Stimulated activated CD8-positive, alpha-beta memory T cell treated with anti-CD3 and anti-CD28 coated beads, Interleukin-2, amount 100 ng/mL, for 48 hours (primary cell): ENCODE results near the gene DET1.
"Not testable (repeated sequence)": the region's sequence is repeated elsewhere in the genome, so short reads cannot be mapped to it uniquely, and the experiment has no call there.

Experiments used
- DNase-seq, 2 donors: peaks; one replicate each; pipeline ENCODE4 v3.0.0-alpha.2; 2020; ENCODE audit warnings: low read depth in 2 of 2

Gene DET1

GRCh38 chr15:88540350-88540749, 6.1 kb downstream of the DET1 start:
- not testable (repeated sequence) for DNase-seq

DNA sequence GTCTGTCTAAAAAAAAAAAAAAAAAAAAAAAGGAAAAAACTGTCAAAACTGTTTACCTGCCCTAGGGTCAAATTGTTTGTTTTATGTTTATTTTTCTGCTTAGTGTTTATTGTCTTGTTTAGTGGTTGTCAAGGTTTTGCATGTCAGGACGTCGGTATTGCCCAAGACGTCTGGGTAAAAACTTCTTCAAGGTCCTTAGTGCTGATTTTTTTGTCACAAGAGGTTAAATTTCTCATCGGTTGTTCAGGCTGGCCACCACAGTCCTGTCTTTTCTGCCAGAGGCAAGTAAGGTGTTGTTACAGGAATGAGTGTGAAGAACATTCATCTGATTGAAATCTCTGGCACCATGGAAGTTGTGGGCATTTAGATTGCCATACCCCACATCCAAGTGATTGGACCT, 7.0 kb downstream of the DET1 start:
- no peak for DNase-seq

DNA sequence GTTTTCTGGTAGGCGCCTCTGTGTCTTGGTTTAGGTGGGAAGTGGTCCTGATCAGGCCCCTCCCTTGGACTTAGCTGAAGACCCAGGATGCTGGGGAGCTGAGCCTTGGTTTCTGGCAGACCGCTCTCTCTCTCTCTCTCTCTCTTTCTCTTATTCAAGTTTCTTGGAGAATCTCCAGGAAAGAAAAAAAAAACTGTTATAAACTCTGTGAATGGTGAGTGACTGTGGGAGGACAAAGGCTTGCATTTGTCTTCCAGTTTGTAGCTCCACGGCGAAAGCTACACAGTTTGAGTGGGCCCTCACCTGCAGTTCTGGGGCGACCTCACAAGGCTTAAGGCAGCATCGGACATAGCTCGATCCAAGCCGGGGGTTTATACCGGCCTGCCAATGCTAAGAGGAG, 7.5 kb downstream of the DET1 start:
- DNase-seq: no peak

GRCh38 chr15:88537591-88538317, 8.7 kb downstream of the DET1 start:
- DNase-seq: no peak

- DNase-seq: no peak
These were observed 10.7 kb downstream of the DET1 start for GRCh38 chr15:88535607-88536313.

GRCh38 chr15:88535100-88535499, 11.4 kb downstream of the DET1 start:
- no peak for DNase-seq

- no peak for DNase-seq
These were observed 13.1 kb downstream of the DET1 start for GRCh38 chr15:88533376-88533775.

GRCh38 chr15:88529021-88529630, 17.4 kb downstream of the DET1 start:
- DNase-seq: no peak

GRCh38 chr15:88526247-88526879, 20.1 kb downstream of the DET1 start:
- no peak for DNase-seq

DNA sequence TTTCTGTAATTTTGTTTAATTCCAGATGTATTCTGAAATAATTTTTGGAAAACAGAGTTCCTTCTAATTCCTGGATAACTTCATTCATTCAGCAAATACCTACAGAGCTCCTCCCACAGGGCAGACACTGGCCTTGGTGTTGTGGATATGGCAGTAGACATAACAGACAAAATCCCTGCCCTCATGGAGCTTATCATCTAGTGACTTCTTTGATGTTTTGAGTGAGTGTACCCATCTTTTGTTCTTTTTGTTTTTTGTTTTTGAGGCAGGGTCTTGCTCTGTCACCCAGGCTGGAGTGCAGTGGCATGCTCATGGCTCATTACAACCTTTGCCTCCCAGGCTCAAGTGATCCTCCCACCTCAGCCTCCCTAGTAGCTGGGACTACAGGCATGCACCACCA, 21.1 kb downstream of the DET1 start:
- DNase-seq: no peak

DNA sequence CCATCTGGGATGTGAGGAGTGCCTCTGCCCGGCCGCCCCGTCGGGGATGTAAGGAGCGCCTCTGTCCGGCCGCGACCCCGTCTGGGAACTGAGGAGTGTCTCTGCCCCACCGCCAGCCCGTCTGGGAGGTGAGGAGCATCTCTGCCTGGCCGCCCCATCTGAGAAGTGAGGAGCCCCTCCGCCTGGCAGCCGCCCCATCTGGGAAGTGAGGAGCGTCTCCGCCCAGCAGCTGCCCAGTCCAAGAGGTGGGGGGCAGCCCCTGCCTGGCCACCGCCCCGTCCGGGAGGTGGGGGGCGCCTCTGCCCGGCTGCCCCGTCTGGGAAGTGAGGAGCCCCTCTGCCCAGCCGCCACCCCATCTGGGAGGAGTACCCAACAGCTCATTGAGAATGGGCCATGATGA, 22.4 kb downstream of the DET1 start:
- not testable (repeated sequence) for DNase-seq

GRCh38 chr15:88518903-88519302, 27.6 kb downstream of the DET1 start:
- DNase-seq: no peak

DNA sequence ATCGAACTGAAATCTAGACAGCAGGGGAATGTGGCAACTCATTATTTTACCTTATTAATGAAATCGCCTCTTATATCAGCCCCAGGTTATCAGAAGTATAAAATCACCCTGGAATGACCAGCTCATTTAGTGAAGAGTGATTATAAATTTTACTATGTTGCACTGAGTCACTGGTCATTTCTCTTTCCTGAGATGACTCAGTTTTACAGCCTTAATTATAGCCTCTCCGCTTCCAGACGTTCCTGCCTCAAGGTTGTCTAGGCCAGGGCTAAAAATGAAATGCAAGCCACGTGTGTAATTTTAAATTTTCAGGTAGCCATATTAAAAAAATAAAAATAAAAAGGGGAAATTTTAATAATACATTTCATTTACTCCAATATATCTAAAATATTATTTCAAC, 33.3 kb downstream of the DET1 start:
- no peak for DNase-seq

GRCh38 chr15:88512601-88513000, 33.9 kb downstream of the DET1 start:
- no peak for DNase-seq

DNA sequence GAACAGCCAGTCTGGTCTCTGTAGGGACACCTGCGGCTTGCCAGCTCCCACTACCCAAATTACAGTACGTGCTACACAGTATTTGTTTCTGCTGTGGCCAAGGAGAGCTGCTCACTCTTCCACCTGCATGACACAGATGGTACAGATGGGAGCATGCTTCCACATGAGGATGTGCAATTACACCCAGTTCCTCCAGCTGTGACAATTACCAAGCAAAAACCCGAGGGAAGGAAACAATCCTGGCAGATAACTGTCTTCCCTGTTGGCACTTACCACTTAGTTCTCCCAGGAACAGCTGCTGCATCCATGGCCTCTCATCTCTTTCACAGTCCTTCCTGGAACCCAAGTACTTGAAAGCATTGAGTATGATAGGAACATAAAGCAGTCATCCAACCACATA, 34.4 kb downstream of the DET1 start:
- no peak for DNase-seq

GRCh38 chr15:88511161-88511560, 35.3 kb downstream of the DET1 start:
- no peak for DNase-seq

- no peak for DNase-seq
These were observed 36.5 kb downstream of the DET1 start for GRCh38 chr15:88509964-88510363.

GRCh38 chr15:88509321-88509720, 37.2 kb downstream of the DET1 start:
- no peak for DNase-seq

- no peak for DNase-seq
These were observed 39.9 kb downstream of the DET1 start for GRCh38 chr15:88506628-88507027.

DNA sequence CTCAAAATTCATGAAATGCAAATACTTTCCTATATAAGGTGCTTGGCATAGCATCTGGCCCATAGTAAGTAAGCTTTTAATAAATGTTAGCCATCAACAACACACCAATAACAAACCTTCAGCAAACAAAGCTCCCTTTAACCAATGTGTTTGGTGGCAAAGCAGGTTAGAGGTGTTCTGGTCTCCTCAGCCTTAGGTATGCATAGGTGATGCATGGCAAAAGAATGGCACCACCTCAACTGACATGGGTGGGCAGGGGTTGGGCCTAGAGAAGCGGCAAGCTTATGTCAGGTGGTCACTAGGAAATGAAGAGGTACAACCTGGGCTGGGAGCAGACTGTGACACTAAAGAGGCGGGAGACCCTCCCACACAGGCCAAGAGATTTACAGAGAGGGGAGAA, 40.8 kb downstream of the DET1 start:
- no peak for DNase-seq

DNA sequence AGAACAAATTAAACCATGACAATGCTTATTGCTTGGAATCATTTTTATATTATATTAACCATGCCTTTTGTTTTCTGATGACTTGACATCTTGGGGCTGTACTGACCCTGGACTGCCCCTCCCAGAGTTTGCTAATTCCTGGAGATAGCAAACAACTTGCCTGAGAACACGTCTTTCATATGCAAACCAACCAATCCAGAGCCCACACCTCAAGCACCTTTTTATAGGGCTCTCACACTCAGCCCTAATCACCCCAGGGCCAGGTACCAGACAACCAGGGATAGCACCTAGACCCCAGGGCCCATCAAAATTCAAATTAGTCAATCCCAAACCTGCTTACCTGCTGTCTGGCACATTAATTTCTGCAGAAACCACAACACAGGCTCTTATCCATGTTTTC, 42.0 kb downstream of the DET1 start:
- no peak for DNase-seq

GRCh38 chr15:88498996-88499395, 47.5 kb downstream of the DET1 start:
- DNase-seq: no peak
